HG03066 (cell line): ENCODE measurements around the gene STIM2.

Experiments used
- ATAC-seq: cut with Tn5 transposase; IDR thresholded peaks from one replicate; pipeline ENCODE4 v1.9.1; 2021; ENCODE audit warnings: low read depth; ENCODE audit not compliant: unreplicated experiment

Gene STIM2

DNA sequence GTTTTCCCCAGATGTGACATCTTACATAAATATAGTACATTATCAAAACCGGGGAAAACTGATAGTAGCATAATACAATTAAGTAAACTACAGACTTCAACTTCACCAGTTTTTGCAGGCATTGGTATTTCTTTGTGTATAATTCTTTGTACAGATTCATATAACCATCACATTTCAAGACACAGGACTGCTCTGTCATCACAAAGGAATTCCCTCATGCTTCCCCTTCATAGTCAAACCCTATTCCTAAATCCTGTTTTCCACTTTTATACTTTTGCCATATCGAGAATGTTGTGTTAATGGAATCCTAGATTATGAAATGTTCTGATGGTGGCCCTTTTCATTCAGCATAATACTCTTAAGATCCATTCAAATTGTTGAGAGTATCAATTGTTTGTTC is 36.0 kb downstream of the STIM2 start:
- ATAC-seq: no peak

DNA sequence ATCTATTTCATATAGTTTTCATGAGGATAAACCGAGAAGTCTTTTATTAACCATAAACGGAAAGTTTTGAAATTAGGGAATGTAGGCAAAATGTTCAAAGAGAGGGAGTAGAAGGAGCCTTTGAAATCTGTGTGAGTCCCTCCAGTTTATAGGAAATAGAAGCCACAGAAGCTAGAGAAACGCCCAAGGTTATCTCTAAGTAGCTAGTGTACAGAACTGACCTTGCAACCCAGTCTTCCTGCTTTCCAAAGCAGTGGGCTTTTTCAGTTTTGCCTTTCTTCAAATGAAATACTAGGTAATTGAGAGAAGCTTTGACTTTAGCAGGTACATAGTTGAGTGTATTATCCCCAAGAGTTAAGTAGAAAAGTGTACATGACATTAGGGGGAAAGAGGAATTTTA is 39.4 kb downstream of the STIM2 start:
- no peak for ATAC-seq

DNA sequence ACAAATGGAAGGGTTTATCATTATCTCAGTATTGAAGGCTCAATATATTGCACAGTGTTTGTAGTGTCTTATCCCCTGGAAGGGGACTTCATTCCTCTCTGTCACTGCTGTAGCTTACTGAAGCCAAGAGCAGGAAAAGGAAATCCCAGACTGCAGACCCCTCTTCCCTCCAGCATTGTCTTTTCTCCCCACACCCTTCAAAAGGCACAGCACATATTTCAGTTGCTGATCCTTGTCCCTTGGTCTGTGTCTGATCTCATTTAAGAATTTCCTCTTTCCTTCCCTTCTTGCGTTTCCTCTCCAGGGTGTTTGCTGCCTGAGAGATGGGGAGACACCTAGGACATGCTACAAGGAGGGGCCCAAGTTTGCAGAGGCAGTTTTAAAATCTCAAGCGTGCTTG is 40.1 kb downstream of the STIM2 start:
- ATAC-seq: no peak

DNA sequence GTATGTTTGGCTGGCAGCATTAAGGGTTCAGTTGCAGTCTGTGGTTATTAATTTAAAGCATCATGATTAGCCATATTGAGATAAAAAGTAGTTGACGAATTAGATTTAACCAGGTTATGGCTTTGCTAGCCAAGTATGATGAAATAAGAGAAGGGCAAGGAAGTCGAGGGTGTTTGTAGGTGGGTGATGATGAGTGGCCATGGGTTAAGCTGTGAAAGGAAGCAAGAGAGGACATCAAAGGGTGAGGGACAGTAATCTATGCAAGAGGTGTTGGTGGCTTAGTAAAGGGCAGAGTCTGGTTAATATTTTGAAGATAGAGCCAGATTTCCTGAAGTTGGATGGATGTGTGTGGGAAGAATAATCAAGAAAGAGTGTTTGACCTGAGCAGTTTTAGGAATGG is 44.5 kb downstream of the STIM2 start:
- no peak for ATAC-seq

DNA sequence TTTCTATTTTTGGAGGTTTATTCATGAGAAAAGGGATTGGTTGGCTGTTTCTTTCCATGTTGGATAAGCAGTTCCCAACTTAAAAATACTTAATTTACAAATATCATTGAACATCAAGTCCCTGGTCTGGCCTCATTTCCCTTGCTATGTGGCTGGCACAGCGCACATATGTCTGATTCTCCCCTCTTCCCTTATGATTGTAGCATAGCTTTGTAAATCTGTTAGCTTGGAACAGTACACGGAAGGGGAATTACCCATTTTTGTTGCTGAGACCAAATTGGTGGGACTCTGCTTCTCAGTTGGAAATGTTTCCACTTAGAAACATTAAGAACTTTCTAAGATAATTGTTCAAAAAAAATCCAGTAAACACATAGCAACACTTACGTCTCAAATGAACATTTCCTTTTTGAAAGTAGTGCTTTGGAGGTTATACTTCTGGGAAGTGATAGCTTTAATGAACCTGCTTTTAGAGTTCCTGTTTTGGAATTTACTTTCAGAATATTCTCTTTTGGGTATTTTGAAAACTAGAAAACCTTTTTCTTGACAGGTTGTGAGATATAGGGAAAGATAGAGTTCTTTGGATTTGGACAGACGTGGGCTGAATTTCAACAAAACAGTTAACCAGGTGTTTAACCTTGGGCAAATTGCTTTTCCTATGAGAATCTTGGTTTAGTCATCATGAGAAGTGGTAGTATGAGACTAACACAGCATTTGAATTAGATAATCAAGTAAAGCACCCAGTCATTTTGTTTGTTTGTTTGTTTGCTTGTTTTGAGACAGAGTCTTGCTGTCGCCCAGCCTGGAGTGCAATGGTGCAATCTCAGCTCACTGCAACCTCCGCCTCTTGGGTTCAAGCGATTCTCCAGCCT is 47.3 kb downstream of the STIM2 start:
- no peak for ATAC-seq

DNA sequence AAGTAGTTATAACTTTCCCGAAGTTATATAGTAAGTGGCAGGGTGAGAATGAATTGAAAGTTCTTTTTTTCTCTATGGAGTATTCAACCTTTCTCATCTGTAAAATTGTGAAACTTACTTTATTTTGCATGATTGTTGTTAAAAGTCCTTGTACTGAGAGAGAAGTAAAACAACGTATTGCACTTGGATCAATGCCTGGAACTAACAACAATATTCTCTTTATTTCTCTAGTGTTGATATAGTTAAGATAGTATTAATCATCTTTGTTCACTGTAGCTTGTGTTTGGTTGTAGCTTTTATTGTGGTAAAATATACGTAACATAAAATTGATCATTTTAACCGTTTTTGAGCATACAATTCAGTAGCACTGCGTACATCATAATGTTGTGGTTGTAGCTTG is 48.7 kb downstream of the STIM2 start:
- ATAC-seq: no peak

DNA sequence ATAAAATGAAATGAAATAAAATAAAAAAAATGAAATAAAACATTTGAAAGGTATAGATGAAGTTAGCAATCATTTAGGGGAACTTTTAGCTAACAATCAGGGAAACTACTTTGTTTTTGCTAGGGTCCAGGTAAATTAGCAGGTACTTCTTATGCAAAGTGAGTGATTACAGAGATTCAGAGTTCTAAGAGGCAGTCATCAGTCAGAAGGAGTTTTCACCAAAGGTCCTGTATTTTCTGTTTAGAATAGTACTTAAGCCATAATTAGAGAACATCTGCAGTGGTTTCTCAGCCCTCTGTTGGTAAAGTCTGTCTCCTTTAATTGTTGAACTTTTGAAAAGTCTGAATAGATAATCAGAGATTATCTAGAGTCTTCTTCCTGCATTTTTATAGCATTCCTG is 50.6 kb downstream of the STIM2 start:
- ATAC-seq: no peak

DNA sequence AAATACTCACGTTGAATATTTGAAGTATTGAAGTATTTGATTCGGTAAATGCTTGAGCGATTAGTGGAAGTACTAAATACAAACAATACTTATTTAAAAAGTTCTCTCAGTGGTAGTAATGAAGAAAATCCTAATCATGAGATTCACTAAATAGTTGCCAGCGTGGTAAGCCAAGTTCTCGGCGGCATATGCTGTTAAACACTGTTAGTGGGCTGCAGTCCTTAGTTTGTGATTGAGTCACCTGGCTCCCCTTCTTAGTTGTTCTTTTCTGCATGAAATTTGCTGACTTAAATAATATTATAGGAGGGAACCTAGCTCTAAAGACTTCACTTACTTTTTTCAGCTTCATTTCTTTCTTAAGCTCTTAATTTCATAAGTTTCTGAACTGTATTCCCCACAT is 51.4 kb downstream of the STIM2 start:
- ATAC-seq: no peak

DNA sequence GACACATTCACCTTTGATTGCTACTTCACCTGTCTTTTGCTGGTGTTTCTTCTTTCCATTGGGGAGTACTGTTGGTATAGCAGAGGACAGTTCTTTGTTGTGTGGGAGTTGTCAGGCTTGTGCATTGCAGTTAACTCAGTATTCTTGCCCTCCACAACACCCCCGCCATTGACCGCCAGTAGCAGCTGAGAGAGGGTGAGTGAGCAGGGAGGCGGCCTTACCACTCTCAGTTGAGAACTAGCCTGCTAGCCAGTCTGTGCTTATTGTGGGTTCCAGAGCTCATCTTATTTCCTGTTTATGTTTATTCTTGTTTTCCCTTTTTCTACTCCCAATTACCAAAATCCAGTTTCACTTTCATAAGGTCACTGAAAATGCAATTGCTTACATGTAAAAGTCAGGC is 52.2 kb downstream of the STIM2 start:
- ATAC-seq: peak; percentile 66

DNA sequence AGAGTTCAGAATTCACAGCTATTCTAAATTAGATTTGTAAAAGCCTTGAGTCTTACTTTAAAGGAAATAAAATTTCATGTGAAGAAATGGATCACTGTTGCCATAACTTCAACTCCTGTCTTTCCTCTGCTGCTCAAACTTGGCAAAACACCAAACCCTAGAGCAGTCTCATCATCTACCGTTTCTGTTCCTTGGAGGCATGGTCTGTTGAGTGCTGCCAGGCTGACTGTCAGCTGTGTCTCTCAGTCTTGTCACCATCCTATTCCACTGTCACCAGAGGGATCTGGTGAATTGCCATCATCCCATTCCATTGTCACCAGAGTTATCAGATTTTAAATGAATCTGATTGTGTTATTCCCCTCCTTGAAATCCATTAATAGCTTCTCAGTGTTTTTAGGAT is 55.6 kb downstream of the STIM2 start:
- ATAC-seq: no peak

DNA sequence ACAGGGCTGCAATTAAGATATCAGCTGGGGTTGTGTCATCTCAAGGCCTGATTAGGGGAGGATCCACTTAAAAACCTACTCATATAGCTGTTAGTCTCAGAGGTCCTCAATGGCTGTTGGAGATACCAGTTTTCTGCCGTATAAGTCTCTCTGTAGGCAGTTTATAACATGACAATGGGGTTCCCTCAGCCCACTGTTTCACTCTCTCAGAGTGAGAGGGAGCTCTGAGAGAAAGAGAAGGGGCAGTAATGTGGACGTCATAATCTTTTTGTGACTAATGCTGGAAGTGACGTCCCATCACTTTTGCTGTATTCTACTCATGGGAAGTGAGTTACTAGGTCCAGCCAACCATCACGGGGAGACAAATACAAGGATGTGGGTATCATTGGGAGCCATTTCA is 70.3 kb downstream of the STIM2 start:
- ATAC-seq: no peak

DNA sequence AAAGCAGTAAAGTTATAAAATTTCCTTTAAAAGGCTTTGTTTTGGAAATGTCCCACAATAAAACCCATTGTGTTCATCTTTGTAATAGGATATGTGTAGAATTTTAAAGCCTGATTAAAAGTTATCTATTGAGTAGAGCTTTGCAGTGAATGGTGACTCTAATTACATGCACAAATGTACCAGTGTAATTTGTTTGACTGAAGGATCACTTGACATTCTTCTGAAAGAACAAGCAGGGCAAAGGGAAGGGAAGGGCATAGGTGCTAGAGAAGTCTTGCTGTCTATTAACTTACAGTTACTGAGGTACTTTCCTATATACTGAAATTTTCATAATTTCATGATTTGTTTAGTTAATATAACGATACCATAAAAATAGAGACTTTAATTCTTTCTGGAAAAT is 70.8 kb downstream of the STIM2 start:
- ATAC-seq: no peak

DNA sequence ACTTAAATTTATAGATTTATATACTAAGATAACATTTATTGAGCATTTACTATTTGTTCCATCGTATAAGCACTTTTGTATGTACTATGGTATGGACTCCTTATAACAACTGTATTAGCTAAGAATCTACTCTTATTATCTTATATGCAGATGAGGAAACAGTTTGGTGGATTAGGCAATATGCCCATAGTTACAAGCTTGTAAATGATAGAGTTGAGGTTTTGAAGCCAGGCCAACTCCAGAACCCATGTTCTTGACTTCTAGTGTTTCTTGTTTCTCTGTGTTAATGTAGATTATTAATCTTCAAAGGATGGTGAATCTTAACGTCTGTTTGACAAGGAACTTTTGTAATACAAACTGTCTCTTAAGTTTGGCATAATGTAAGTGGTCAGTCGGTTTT is 71.3 kb downstream of the STIM2 start:
- no peak for ATAC-seq

DNA sequence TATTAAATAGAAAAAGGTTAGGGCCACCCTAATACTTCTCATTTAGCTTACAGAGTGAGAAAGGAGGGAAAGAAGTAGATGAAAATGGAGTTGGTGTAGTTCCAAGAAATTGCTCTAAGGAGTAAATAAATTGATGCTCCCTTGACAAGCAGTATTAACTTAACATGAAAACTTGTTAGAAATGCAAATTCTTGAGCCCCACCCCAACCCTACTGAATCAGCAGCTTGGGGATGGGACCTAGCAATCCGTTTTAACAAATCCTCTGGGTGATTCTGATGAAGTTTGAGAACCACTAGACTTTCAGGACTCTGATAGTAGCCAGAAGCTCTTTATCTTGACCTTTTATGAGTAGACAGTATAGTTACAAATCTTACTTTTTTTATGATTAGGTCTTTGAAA is 74.8 kb downstream of the STIM2 start:
- no peak for ATAC-seq

DNA sequence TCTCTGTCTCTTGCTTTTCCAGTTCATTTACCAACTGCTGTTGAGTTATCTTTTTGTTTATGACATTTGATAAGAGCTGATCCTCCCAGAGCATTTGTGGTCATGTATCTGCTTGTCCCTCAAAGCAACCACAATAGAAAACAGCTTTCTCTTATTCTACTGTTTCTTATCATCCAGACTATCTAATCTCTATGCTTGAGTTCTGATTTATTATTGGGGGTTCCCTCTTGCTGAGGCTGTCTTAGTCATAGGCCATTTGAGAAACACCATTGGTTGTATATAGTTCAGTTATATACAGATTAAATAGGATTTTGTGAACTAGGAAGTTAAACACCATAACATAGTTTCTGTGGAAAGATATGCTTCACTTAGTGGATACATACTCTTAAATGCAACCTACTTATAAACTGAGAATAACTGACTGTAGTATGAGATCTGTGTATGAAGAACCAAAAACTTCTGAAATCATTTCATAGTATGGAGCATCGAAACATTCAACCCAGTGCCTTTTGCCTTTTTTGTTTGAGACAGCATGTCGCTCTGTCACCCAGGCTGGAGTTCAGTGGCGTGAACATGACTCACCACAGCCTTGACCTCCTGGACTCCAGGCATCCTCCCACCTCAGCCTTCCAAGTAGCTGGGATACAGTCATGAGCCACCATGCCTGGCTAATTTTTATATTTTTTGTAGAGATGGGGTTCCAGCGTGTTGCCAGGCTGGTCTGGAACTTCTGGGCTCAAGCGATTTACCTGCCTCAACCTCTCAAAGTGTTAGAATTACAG is 75.8 kb downstream of the STIM2 start:
- ATAC-seq: no peak

DNA sequence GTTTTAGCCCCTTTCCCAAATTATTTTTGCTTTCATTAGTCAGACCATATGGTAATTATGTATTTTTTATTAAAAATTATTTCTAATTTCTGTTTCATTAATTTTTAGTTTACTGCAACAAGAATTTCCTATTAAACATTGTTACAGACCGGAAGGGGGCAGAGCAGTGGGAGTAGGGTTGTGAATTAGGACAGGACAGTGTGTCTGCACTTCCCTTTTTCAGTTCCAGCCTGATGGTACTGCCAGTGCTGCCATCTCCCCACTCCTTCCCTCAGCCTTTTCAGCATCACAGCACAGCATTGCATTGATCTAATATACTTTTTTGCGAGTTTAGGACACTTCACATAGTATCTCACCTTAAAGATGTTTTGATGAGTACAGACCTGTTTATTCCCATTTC is 76.5 kb downstream of the STIM2 start:
- peak; percentile 59 for ATAC-seq

DNA sequence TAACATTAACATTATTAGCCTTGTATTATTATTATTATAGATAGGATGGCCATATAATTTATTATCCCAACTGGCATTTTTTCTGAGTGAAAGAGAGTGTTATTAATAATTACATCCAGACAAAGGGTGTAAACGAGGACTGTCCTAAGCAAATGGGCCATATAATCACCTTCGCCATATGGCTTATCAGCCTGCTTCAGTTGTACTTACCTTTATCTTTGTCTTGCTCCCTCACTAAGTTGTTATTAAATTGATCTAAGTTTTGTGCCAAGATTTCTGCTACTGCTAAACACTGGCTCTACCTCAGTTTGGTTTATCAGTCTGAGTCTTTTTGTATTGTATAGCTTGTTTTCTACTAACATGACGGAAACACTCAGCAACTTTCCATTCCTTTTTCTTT is 76.9 kb downstream of the STIM2 start:
- ATAC-seq: no peak

DNA sequence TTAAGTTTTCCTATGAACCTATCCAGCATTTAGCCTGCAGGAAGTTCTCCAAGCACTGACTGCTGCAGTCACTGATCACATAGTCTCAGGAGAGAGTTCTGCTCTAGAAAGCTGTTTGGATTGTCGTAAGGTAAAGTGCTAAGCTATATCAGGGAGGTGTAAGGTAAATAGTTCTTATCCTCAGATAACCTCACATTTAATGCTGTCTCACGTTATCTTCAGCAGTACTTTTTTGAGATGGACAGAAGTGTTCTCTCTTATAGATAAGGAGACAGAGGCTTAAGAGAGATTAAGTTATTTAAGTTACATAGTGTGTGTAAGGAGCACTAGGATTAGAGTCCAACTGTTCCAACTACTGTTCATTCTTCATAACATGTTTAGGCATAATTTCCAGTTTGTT is 77.9 kb downstream of the STIM2 start:
- no peak for ATAC-seq

DNA sequence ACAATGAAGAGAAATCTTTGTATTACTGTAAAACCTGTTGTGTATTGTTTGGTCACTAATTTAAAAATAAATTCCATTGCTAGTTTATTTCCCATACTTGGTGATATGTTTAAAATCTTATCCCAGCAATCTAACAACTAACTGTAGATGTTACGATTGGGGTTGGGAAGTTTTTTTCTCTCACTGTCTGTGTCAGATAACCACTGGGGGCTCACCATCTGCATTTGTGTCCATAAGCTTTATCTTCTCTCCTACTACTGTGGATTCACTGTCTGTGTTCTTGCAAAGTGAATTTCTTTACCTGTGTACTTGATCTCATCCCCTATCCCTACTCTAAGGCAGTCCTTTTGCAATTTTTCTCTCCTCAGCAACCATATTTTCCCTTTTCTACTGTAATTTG is 81.3 kb downstream of the STIM2 start:
- no peak for ATAC-seq

DNA sequence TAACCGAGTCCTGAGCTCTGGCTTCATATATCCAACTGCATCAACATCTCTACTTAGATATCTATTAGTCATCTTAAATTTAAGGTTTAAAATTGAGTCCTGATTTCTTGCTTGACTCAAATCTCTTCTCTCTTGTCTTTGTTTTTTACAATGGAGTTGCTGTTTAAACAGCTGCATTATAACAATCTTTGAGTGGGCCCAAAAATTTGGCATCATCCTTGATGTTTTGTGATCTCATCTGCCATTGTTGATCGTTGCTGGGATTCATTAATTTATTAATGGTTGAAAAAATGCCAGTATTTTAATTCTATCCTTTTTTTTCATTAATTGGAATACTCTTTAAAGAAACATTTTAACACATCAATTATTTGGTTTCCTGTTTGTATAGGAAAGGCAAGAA is 82.2 kb downstream of the STIM2 start:
- ATAC-seq: no peak

DNA sequence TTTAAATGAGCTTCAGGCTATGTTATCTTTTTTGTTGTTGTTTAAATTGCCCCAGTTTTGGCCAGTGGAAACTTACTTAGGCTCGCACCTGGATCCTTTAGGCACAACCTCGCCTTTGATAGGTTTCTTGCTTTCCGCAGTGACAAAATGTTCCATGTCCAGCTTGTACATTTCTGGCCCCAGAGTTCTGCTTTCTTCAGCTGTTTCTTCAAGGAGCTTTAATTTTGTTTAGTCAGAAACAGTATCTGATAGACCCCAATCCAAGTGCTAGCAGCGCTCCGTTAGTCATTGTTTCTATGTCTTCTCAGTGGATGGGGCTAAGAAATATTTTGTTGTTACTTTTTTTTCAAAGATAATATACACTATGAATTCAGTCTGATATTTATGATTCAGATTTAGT is 82.8 kb downstream of the STIM2 start:
- no peak for ATAC-seq

DNA sequence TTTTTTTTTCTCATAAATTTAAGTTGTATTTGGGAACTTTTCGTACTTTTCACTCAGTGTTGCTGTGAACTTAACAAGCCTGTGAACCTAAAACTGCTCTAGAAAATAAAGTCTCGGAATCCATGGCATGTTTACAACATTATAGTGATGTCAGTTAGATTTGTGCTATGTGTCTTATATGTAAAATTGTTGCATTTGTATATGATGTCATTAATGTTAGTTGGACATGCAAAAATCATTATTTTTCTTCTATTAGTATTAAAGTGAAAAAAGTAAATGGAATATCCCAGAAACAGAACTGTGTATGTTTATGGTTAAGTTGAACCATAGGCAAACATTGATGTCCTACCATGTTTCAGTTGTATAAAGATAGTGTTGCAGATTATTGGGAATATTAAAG is 85.2 kb downstream of the STIM2 start:
- no peak for ATAC-seq
